ENCODE results near the gene GPC2.

GRCh38 chr7:100126931-100127865 lies 50.0 kb downstream of the GPC2 start, which contains the start of gene MBLAC1:
- TF ChIP-seq EZH2 (IDR thresholded peaks at IDR 0.05; ENCODE audit: insufficient read depth, poor library complexity, severe bottlenecking) (no peak), EZH2phosphoT487 (IDR thresholded peaks at IDR 0.05; ENCODE audit: insufficient read depth, low read depth) (no peak)

Data from GM23248 (cell line).